Measurements from ENCODE around the gene NPC1L1. TPM values are rescaled to one million over a fixed set of nuclear protein-coding genes. Genes with fewer than 3 reads are reported as not detected.

NPC1L1 gene
- total and polyA plus RNA-seq, 2 of the 13 experiments (the other 11 are each of a cell fraction or from before 2014, with no cell fraction given) = 4.8 to 14.5 TPM

DNA sequence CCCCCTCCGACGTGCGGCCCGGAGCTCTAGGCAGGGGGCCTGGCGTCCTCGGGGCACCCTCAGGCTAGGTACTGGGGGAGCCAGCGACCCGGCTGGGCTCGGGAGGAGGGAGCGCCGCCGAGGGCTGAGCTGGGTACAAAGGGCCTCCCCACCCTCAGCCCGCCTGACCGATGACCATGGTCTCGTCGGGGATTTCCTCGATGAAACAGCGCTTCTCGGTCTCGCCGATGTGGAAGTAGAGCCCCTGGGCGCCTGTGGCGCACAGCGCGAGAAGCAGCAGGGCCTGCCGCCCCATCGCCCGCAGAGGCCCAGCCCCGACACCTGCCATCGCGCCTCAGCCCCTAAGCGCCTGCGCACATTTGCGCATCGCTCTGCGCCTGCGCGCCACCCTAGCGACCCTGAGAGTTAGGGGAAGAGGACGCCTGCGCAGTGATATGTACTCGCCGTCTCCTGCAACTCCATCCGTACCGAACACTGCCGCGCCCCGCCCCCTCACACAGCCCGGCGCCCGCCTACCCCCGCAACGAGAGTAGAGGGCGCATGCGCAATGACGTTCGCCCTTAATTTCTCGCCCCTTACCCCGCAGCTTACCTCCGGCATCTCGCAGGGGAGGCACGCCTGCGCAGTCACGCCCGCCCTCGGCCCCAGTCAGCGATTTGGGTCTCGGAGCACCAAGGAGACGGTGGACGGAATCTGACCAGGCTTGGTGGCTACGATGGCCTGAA is 40.9 kb upstream of the NPC1L1 start, which contains the start of gene TMED4 (continued):
- TF ChIP-seq, protein P1, sequence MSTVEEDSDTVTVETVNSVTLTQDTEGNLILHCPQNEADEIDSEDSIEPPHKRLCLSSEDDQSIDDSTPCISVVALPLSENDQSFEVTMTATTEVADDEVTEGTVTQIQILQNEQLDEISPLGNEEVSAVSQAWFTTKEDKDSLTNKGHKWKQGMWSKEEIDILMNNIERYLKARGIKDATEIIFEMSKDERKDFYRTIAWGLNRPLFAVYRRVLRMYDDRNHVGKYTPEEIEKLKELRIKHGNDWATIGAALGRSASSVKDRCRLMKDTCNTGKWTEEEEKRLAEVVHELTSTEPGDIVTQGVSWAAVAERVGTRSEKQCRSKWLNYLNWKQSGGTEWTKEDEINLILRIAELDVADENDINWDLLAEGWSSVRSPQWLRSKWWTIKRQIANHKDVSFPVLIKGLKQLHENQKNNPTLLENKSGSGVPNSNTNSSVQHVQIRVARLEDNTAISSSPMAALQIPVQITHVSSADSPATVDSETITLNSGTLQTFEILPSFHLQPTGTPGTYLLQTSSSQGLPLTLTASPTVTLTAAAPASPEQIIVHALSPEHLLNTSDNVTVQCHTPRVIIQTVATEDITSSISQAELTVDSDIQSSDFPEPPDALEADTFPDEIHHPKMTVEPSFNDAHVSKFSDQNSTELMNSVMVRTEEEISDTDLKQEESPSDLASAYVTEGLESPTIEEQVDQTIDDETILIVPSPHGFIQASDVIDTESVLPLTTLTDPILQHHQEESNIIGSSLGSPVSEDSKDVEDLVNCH (CRISPR knock-in tag; IDR thresholded peaks at IDR 0.05) = no peak
- TF ChIP-seq, protein P2, sequence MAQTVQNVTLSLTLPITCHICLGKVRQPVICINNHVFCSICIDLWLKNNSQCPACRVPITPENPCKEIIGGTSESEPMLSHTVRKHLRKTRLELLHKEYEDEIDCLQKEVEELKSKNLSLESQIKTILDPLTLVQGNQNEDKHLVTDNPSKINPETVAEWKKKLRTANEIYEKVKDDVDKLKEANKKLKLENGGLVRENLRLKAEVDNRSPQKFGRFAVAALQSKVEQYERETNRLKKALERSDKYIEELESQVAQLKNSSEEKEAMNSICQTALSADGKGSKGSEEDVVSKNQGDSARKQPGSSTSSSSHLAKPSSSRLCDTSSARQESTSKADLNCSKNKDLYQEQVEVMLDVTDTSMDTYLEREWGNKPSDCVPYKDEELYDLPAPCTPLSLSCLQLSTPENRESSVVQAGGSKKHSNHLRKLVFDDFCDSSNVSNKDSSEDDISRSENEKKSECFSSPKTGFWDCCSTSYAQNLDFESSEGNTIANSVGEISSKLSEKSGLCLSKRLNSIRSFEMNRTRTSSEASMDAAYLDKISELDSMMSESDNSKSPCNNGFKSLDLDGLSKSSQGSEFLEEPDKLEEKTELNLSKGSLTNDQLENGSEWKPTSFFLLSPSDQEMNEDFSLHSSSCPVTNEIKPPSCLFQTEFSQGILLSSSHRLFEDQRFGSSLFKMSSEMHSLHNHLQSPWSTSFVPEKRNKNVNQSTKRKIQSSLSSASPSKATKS (CRISPR knock-in tag; IDR thresholded peaks at IDR 0.05) = no peak
- TF ChIP-seq ERF (CRISPR knock-in tag; IDR thresholded peaks at IDR 0.05) (peak; percentile 28), KMT2A (CRISPR knock-in tag; IDR thresholded peaks at IDR 0.05) (peak; percentile 17; the same call in 1 of the 2 replicates), ZNF530 (CRISPR knock-in tag; IDR thresholded peaks at IDR 0.05; ENCODE audit: low read depth) (no peak), SRSF1 (optimal IDR thresholded peaks at IDR 0.05; ENCODE audit: low read depth, low read length) (peak; percentile 58), SMARCE1 (IDR thresholded peaks at IDR 0.05; ENCODE audit: borderline replicate concordance) (no peak), SCMH1 (CRISPR knock-in tag; IDR thresholded peaks at IDR 0.05; ENCODE audit: borderline replicate concordance) (no peak), ZNF605 (CRISPR knock-in tag; IDR thresholded peaks at IDR 0.05) (no peak), HOXA9 (CRISPR knock-in tag; IDR thresholded peaks at IDR 0.05; ENCODE audit: borderline replicate concordance) (no peak; the same call in 1 of the 2 replicates), ZNF431 (CRISPR knock-in tag; IDR thresholded peaks at IDR 0.05; ENCODE audit: borderline replicate concordance, low read depth) (no peak), TBL1XR1 (IDR thresholded peaks at IDR 0.05; ENCODE audit: borderline replicate concordance, low read length, partially characterized antibody) (no peak), ZNF761 (CRISPR knock-in tag; conservative IDR thresholded peaks at IDR 0.05) (no peak), ZNF567 (CRISPR knock-in tag; IDR thresholded peaks at IDR 0.05; ENCODE audit: borderline replicate concordance) (no peak), ELF1 (CRISPR knock-in tag; IDR thresholded peaks at IDR 0.05) (peak; percentile 37), FOXA3 (CRISPR knock-in tag; IDR thresholded peaks at IDR 0.05) (0 out of 2 replicates have a peak, but pooled peaks have one; percentile 6), ZNF124 (CRISPR knock-in tag; IDR thresholded peaks at IDR 0.05) (no peak)
- TF ChIP-seq, protein P3, sequence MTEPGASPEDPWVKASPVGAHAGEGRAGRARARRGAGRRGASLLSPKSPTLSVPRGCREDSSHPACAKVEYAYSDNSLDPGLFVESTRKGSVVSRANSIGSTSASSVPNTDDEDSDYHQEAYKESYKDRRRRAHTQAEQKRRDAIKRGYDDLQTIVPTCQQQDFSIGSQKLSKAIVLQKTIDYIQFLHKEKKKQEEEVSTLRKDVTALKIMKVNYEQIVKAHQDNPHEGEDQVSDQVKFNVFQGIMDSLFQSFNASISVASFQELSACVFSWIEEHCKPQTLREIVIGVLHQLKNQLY (CRISPR knock-in tag; IDR thresholded peaks at IDR 0.05) = no peak
- TF ChIP-seq, protein P4, sequence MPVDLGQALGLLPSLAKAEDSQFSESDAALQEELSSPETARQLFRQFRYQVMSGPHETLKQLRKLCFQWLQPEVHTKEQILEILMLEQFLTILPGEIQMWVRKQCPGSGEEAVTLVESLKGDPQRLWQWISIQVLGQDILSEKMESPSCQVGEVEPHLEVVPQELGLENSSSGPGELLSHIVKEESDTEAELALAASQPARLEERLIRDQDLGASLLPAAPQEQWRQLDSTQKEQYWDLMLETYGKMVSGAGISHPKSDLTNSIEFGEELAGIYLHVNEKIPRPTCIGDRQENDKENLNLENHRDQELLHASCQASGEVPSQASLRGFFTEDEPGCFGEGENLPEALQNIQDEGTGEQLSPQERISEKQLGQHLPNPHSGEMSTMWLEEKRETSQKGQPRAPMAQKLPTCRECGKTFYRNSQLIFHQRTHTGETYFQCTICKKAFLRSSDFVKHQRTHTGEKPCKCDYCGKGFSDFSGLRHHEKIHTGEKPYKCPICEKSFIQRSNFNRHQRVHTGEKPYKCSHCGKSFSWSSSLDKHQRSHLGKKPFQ (CRISPR knock-in tag; IDR thresholded peaks at IDR 0.05; ENCODE audit: insufficient replicate concordance) = peak; percentile 87
- TF ChIP-seq, protein P5, sequence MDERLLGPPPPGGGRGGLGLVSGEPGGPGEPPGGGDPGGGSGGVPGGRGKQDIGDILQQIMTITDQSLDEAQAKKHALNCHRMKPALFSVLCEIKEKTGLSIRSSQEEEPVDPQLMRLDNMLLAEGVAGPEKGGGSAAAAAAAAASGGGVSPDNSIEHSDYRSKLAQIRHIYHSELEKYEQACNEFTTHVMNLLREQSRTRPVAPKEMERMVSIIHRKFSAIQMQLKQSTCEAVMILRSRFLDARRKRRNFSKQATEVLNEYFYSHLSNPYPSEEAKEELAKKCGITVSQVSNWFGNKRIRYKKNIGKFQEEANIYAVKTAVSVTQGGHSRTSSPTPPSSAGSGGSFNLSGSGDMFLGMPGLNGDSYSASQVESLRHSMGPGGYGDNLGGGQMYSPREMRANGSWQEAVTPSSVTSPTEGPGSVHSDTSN (CRISPR knock-in tag; IDR thresholded peaks at IDR 0.05) = no peak

All from HepG2 (cell line).